Sigmoid colon (tissue), 3 donors: ENCODE data around the gene HSD17B10.
"Not testable (repeated sequence)": the region's sequence is repeated elsewhere in the genome, so short reads cannot be mapped to it uniquely, and the experiment has no call there.

Experiments
- CTCF ChIP-seq, 4 experiments: fragments of 450-650 bp in 3 of 4; fragments of 200-600 bp in 1 of 4; IDR thresholded peaks; one replicate each; pipeline ENCODE4 v1.5.1; 2016 to 2019; ENCODE audit warnings: antibody characterized with exemption in 4 of 4, mild to moderate bottlenecking in 3 of 4, moderate library complexity in 2 of 4
- POLR2A ChIP-seq, 2 donors: fragments of 450-650 bp; IDR thresholded peaks; one replicate each; pipeline ENCODE4 v1.6.1; 2016; ENCODE audit warnings: antibody characterized with exemption in 2 of 2, mild to moderate bottlenecking in 2 of 2, moderate library complexity in 2 of 2

- not testable (repeated sequence) for TF ChIP-seq POLR2A, CTCF (IDR thresholded peaks at IDR 0.05)
Observed at GRCh38 chrX:53420351-53420750, 13.8 kb downstream of the HSD17B10 start.
